GM18868 (cell line): Measurements from ENCODE around the gene SSR4.

ENCODE experiments used
- ATAC-seq: cut with Tn5 transposase; IDR thresholded peaks from one replicate; pipeline ENCODE4 v1.9.1; 2021; ENCODE audit warnings: mild to moderate bottlenecking, moderate library complexity; ENCODE audit not compliant: unreplicated experiment

Gene SSR4

GRCh38 chrX:153780678-153781427 lies 13.6 kb upstream of the SSR4 start, which contains the start of gene SRPK3:
Gene SRPK3 (plus strand): TSS chrX:153781041. CDS start chrX:153781087, 46 bp downstream.
- no peak for ATAC-seq

GRCh38 chrX:153781428-153782047 lies 12.9 kb upstream of the SSR4 start:
- ATAC-seq: no peak

GRCh38 chrX:153782313-153782712 lies 12.2 kb upstream of the SSR4 start:
- no peak for ATAC-seq

DNA sequence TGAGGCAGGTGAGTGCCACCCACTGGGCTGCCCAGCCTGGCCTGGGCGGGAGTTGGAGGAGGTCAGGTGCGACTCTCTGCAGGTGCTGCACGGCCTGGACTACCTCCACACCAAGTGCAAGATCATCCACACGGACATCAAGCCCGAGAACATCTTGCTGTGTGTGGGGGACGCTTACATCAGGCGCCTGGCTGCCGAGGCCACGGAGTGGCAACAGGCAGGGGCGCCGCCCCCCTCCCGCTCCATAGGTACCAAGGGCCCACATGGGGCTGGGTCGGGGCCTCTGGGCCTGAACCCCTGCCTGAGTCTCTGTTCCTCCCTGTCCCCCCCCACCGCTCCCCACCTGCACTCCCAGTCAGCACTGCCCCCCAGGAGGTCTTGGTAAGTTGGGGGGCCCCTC lies 11.6 kb upstream of the SSR4 start:
- no peak for ATAC-seq

GRCh38 chrX:153783378-153784013 lies 11.0 kb upstream of the SSR4 start:
- no peak for ATAC-seq

DNA sequence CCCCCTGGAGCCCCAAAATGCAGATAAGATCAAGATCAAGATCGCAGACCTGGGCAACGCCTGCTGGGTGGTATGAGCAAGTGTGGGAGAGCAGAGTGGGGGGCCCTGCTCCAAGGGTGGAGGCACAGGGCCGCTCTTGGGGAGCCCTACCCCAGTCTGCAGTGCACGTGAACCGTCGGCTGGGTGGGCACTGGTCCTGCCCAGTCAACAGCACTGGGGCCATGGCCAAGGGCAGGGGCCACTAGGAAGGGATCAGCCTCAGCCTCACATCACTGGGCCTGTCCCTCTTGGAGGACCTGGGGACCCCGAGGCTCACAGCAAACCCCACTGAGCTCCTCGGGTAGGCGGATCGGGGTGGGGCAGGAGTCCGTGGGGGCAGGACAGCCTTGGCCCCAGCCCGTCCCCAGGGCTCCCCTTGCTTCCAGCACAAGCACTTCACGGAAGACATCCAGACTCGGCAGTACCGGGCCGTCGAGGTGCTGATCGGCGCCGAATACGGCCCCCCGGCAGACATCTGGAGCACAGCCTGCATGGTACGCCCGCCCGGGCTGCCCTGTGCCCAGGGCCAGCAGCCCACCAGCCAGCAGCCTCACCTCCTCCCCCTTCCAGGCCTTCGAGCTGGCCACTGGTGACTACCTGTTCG lies 10.0 kb upstream of the SSR4 start:
- ATAC-seq: no peak

DNA sequence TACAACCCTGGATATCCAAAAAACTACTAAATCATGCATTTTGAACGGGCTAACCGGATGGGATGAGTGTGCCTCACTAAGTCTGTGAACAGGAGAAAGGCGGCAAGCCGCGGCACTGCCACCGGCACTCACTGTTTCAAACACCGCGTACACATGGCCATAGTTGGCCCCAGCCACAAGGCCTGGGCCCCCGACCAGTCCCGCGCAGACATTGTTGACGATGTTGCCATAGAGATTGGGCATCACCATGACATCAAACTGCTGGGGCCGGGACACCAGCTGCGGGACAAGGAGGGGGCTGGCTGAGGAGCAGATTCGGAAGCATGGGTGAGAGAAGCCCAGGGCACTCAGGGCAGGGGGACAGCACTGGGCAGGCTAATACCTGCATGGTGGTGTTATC lies 7.8 kb upstream of the SSR4 start:
- ATAC-seq: no peak

DNA sequence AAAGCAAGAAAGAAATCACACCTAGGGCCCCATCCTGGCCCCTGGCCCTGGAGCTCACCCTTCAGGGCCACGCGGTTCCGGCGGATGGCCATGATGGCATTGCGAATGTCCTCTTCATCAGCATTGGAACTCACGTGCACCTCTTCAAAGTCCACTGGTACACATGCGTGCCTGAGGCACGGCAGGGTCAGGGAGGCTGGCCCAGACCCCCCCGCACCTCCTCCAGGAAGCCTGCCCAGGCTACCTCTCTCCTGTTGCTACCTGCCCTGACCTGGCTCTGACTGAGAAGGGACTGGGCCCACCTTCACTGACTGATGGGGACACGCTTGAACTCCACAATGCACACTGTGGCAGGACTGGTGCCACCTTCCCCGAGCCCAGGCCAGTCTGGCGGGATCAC lies 4.8 kb upstream of the SSR4 start:
- ATAC-seq: no peak

DNA sequence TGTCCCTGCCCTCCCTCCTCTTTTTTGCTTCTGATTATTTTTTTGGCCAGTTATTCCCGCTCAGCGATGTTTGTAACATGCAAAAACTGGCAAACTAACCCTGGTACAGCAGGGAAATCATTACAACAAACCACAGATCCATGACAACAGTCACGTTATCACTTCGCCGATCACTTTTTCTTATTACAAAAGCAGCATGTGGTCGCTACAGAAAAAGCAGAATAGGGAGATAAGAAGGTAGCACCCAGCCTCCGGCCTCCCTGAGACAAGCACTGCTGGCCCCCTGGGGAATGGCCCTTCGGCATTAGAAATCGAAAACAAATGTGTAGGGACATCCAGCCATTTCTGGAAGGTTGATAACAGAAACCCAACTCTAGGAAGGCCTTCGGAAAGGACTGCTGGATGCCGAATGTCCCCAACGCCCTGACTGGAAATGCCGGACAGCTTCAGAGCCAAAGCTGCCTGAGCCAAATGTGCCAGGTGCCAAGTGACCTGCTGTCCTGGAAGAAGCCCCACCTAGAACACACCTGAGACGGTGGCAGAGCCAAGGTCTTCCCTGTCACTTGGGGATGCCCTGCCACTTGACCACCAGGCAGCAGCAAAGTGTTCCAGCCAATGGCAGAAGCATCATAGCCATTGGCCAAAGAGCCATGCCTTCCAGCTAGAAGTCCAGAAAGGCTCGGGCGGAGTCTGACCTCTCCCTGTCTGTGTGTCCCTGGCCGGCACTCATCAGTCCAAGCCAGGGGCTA lies 3.2 kb upstream of the SSR4 start:
- no peak for ATAC-seq

DNA sequence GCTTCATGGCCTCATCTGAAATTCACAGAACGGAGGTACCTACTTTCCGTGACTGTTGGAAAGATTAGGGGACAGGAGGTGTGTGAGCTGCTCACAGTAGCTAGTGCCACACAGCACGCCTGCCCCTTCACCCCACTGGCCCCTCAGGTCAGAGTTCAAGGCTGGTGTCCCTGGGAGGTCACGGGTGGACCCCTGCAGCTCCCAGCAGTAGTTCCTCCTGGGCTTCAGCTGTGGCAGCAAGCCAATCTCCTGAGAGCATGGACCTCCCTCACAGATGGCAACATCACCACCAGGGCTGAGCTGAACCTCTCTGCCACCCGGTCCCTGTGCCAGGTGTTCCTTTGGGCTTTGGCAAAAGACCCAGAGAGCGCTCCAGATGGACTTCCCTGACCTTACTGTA lies 2.1 kb upstream of the SSR4 start:
- no peak for ATAC-seq

DNA sequence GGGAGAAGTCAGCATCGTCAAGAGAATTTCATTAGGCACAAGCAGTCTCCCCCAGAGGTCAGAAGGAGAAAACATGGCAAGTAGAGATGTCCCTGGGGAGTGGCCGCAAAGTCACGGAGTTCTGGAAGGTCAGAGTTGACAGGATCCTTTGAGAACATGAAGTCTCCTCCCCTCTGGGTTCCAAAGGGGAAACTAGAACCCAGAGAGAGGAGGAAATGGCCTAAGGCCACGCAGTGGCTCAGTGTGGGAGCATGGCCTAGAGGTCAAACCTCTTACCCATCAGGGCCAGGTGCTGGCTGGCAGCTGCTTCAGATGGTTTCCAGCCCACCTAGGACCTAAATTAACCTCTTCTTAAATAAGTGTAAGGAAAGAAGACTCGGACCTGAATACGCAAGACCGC lies 1.2 kb upstream of the SSR4 start:
- no peak for ATAC-seq

DNA sequence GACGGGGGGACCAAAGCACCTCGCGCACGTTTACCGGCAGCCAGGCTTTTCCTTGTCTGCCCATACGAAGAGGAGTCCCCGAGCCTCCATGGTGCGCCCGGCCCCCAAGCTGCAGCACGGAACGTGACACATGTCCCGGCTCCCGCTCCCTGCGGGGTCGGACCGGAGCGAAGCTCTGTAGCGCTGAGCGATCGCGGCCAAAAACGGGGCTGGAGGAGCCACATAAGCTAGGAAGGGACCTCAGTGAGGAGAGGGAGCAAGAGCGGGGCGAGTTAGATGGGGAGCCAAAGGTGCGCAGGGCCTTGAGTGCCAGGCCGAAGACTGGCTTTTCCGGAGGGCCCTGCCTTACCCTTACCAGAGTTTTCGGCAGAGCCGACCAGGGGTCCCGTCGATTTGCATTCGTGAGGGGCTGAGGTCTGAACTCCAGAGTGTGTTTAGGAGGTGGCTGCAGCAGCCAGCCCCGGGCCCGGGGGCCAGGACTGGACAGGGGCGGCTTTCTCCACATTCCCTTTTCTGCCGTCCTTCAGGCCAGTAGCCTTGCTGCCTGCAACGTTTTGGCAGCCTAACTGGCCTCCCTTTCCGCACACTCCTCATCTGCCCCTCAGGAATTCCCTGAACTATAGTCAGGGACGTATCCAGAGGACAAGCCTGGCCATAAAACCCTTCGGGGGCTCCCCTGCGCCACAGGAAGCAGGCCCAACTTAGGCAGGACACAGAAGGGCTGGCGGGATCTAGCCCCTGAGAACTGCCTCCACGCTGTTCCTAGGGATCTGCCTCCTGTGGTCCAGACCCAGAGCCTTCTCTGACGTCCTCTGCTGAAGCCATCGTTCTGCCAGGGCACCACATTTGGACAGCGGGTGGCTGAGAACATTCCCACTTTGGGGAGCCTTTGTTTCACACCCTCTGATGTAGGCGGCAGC lies 689 bp downstream of the SSR4 start:
- no peak for ATAC-seq

GRCh38 chrX:153797415-153798015 lies 3.0 kb downstream of the SSR4 start:
- no peak for ATAC-seq

DNA sequence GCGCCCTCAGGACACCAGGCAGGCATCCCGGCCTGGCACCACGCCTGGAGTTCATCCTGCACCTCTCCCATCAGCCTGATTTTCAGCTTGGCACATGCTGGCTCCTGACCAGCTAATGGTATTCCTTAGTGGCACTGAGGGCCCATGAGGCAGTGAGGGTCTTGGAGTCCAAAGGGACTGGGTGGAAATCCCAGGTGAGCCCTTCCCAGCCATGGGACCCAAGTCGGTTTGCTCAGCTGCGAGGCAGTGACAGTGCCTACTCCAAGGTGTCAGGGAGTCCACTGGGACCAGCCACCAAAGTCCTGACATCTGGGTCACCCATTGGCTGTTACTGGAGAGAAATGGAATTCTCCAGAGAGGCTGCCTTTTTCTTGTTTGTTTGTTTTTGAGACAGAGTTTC lies 4.9 kb downstream of the SSR4 start:
- ATAC-seq: no peak

GRCh38 chrX:153800177-153800722 lies 5.8 kb downstream of the SSR4 start:
- no peak for ATAC-seq

- no peak for ATAC-seq
These were observed 6.3 kb downstream of the SSR4 start for GRCh38 chrX:153800746-153801145.

GRCh38 chrX:153801669-153802068 lies 7.2 kb downstream of the SSR4 start:
- no peak for ATAC-seq

GRCh38 chrX:153802513-153803045 lies 8.1 kb downstream of the SSR4 start:
- ATAC-seq: no peak
